ENCODE measurements around the gene PRADC1.

GRCh38 chr2:73210696-73211095 is 22.3 kb downstream of the PRADC1 start:
- TF ChIP-seq POLR2AphosphoS5 (IDR thresholded peaks at IDR 0.05; ENCODE audit: low read depth, low read length) (no peak), TAF1 (IDR thresholded peaks at IDR 0.05; ENCODE audit: borderline replicate concordance, insufficient read depth, low read length) (no peak)
